Gastroesophageal sphincter (tissue), 4 donors: ENCODE data around the gene LACRT. TPM values are rescaled to one million over a fixed set of nuclear protein-coding genes. Genes with fewer than 3 reads are reported as not detected.
"Not testable (repeated sequence)": the region's sequence is repeated elsewhere in the genome, so short reads cannot be mapped to it uniquely, and the experiment has no call there.

ENCODE experiments used
- ATAC-seq: fragments of 150-250 bp; one replicate; pipeline ENCODE4 v1.9.1; 2016; ENCODE audit warnings: mild to moderate bottlenecking, moderate library complexity
- H3K27ac ChIP-seq, 4 donors: fragments of 200-600 bp; sonication (generic) in 3 of 4; 1 replicate in 3 of 4; 2 replicates in 1 of 4; pipeline ENCODE4 v1.5.1; 2016 to 2019
- H3K27me3 ChIP-seq: fragments of 200-600 bp; sonication (generic); one replicate; pipeline ENCODE4 v1.5.1; 2019
- H3K36me3 ChIP-seq, 2 donors: fragments of 200-600 bp; sonication (generic); one replicate each; pipeline ENCODE4 v1.5.1; 2019; ENCODE audit warnings: control low read depth in 1 of 2
- H3K4me1 ChIP-seq, 3 donors: fragments of 200-600 bp; sonication (generic); 1 replicate in 2 of 3; 2 replicates in 1 of 3; pipeline ENCODE4 v1.5.1; 2016 to 2019; ENCODE audit warnings: control low read depth in 2 of 3
- H3K4me3 ChIP-seq, 2 donors: fragments of 200-600 bp; sonication (generic); one replicate each; pipeline ENCODE4 v1.5.1; 2019; ENCODE audit warnings: mild to moderate bottlenecking in 1 of 2, moderate library complexity in 1 of 2
- H3K9me3 ChIP-seq, 3 donors: fragments of 200-600 bp; sonication (generic); one replicate each; pipeline ENCODE4 v1.5.1; 2017 to 2019; ENCODE audit warnings: control low read depth in 2 of 3
- EP300 ChIP-seq: sonication (generic); formaldehyde crosslinking; IDR thresholded peaks from one replicate; pipeline ENCODE4 v1.6.1; 2017; ENCODE audit warnings: antibody characterized with exemption, mild to moderate bottlenecking
- POLR2A ChIP-seq, 2 donors: fragments of 450-650 bp; IDR thresholded peaks; one replicate each; pipeline ENCODE4 v1.6.1; 2017; ENCODE audit warnings: antibody characterized with exemption in 2 of 2, mild to moderate bottlenecking in 2 of 2, moderate library complexity in 1 of 2
- POLR2AphosphoS5 ChIP-seq: sonication (generic); formaldehyde crosslinking; IDR thresholded peaks from one replicate; pipeline ENCODE4 v1.6.1; 2017; ENCODE audit warnings: antibody characterized with exemption
- WGBS, 2 donors: methylation state at CpG; one replicate each; pipeline ENCODE4 v1.1.5; 2018; ENCODE audit warnings: low coverage in 1 of 2; 5-methylcytosine and 5-hydroxymethylcytosine counted together
- total RNA-seq, 4 donors: library from RNA; depleted of rRNA; stranded (reverse); fragments of >200 nt; gene quantifications; one replicate each; pipeline ENCODE4 v1.1.0, GENCODE V29; 2016
- TF ChIP-seq, protein P1 (sequence below), 4 experiments: fragments of 200-600 bp in 2 of 4; fragments of 450-650 bp in 2 of 4; sonication (generic) in 1 of 4; IDR thresholded peaks; one replicate each; pipeline ENCODE4 v1.5.1; 2017 to 2019; ENCODE audit warnings: antibody characterized with exemption in 4 of 4, mild to moderate bottlenecking in 2 of 4, moderate library complexity in 2 of 4

Gene LACRT
- total RNA-seq, 4 donors from 2014 or later = not detected

DNA sequence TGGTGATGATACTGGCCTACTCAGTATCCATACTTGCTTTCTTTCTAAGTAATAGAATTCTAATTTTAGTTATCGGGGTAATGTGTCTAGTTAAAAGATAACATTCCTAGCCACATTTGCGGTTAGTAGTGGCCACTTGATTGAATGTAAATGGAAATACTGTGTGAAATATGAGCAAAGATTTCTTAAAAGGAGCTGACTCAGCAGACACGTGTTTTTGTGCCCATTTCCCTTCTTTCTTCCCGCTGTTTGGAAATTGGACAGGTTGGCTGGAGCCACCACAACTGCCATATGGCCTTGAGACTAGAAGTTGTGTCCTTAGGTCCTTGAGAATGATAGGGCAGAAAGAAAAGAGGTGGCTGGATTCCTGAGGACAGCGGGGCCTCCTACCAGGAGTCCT, 33.2 kb upstream of the LACRT start:
- no peak overlapping the region for H3K4me3 ChIP-seq
- H3K4me1 ChIP-seq = no peaks in the 10 kb centered on the region
- H3K9me3 ChIP-seq = no peaks in the 10 kb centered on the region
- 88 to 90% methylated on average over 3 to 5 of the region's 5 CpGs for WGBS, 2 donors
- H3K36me3 ChIP-seq = no peaks in the 10 kb centered on the region
- no peak overlapping the region for H3K27ac ChIP-seq
- TF ChIP-seq POLR2A (IDR thresholded peaks at IDR 0.05) = no peak
- no peak for TF ChIP-seq POLR2AphosphoS5
- TF ChIP-seq, protein P1, sequence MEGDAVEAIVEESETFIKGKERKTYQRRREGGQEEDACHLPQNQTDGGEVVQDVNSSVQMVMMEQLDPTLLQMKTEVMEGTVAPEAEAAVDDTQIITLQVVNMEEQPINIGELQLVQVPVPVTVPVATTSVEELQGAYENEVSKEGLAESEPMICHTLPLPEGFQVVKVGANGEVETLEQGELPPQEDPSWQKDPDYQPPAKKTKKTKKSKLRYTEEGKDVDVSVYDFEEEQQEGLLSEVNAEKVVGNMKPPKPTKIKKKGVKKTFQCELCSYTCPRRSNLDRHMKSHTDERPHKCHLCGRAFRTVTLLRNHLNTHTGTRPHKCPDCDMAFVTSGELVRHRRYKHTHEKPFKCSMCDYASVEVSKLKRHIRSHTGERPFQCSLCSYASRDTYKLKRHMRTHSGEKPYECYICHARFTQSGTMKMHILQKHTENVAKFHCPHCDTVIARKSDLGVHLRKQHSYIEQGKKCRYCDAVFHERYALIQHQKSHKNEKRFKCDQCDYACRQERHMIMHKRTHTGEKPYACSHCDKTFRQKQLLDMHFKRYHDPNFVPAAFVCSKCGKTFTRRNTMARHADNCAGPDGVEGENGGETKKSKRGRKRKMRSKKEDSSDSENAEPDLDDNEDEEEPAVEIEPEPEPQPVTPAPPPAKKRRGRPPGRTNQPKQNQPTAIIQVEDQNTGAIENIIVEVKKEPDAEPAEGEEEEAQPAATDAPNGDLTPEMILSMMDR (IDR thresholded peaks at IDR 0.05) = no peak
- TF ChIP-seq EP300 = no peak
- no peak for ATAC-seq
- peaks cover 3% of the 10 kb centered on the region for H3K27me3 ChIP-seq

DNA sequence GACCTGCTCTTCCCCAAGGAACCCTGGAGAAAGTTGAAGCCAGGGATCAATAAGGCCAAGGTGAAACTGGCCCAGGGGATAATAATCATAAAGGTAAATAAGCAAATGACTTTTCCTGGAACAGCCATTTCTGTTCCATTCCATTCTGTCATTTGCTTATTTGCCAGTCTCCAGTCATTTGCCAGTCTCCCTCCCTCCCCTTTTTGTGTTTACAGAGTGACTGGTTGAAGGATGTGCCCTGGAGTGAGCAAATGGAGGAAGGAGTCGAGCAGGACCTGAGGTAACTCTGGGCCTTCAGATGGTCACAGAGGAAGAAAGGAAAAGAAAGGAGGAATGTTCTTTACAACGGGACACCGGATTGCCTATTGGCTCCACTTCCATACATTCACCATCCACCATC, 31.3 kb upstream of the LACRT start:
- Histone ChIP-seq H3K27ac (no peak overlapping the region), H3K27me3 (no peaks in the 10 kb centered on the region), H3K9me3 (no peaks in the 10 kb centered on the region), H3K4me1 (no peaks in the 10 kb centered on the region), H3K4me3 (no peak overlapping the region), H3K36me3 (no peaks in the 10 kb centered on the region)
- ATAC-seq = no peak
- 14 to 72% methylated on average over 1 to 3 of the region's 3 CpGs for WGBS, 2 donors
- TF ChIP-seq POLR2A (IDR thresholded peaks at IDR 0.05) (no peak), EP300 (no peak), POLR2AphosphoS5 (no peak)

DNA sequence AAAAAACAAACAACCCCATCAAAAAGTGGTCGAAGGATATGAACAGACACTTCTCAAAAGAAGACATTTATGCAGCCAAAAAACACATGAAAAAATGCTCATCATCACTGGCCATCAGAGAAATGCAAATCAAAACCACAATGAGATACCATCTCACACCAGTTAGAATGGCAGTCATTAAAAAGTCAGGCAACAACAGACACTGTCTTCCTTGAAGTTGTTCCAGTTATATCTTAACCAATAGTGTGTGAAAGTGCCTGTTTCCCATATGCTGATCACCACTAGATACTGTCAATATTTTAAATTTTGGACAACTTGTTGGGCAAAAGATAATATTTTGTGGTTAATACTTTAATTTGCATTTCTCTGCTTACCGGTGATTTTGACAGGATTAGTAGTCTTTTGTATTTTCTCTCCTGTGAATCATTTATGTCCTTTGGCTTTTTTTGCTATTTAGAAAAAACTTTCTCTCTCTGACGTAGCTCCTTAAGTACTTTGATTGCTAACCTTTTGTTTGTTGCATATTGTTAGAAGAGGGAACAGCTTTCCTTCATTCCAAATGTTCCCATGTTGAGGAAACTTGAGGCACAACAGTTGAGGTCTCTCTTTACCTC, 30.4 kb upstream of the LACRT start:
- not testable (repeated sequence) for H3K27ac ChIP-seq, H3K36me3 ChIP-seq, H3K4me1 ChIP-seq, ATAC-seq, H3K4me3 ChIP-seq, H3K9me3 ChIP-seq, H3K27me3 ChIP-seq
- WGBS, 2 donors = 67 to 79% methylated on average over 2 of the region's 3 CpGs

DNA sequence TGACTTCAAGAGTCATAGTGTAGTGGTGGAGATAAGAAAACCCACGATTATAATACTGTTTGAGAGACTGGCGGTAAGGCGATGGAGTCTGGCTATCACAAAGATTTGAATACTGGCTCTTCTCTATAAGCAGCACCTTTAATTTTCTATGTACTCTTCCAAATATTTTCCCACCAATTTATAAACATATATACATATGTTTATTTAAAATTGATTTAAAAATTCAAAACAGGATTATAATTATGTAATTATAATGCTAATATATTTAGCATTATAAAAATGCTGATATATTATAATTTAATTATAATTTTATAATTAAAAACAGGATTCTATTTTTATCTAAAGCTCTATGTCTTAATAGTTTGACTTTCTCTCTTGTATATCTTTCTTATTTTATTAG, 28.9 kb upstream of the LACRT start:
- TF ChIP-seq, protein P1 (IDR thresholded peaks at IDR 0.05) = no peak
- no peak for TF ChIP-seq POLR2AphosphoS5
- 74 to 79% methylated on average over 3 of the region's 3 CpGs for WGBS, 2 donors
- no peaks in the 10 kb centered on the region for H3K9me3 ChIP-seq
- H3K27ac ChIP-seq = no peak overlapping the region
- no peak for ATAC-seq
- H3K4me1 ChIP-seq = no peaks in the 10 kb centered on the region
- H3K27me3 ChIP-seq = no peaks in the 10 kb centered on the region
- H3K36me3 ChIP-seq = no peaks in the 10 kb centered on the region
- no peak overlapping the region for H3K4me3 ChIP-seq

DNA sequence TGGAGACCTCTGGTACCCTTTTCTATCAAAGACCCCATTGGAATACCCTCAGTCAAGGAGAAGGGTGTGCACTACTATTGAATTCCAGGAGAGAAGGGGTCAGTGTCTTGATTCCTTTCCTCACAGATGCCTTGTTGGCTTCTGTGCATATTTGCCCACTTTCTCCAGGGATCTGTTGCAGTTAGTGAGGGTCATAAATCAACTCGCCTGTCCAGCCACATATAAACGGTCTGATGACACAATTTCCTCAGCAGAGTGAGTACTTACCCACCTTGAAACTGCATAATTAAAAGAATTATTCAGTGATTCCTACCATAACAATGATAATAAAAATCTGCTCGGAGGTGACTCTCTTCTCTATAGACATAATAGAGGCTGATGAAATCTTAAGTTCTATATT, 27.3 kb upstream of the LACRT start:
- Histone ChIP-seq H3K27me3 (peaks cover 8% of the 10 kb centered on the region), H3K36me3 (no peaks in the 10 kb centered on the region), H3K27ac (no peak overlapping the region), H3K4me1 (no peaks in the 10 kb centered on the region), H3K9me3 (no peaks in the 10 kb centered on the region), H3K4me3 (no peak overlapping the region)
- ATAC-seq = no peak
- WGBS, 2 donors = 39 to 46% methylated on average over 3 of the region's 3 CpGs
- TF ChIP-seq, protein P1 (IDR thresholded peaks at IDR 0.05) = no peak

DNA sequence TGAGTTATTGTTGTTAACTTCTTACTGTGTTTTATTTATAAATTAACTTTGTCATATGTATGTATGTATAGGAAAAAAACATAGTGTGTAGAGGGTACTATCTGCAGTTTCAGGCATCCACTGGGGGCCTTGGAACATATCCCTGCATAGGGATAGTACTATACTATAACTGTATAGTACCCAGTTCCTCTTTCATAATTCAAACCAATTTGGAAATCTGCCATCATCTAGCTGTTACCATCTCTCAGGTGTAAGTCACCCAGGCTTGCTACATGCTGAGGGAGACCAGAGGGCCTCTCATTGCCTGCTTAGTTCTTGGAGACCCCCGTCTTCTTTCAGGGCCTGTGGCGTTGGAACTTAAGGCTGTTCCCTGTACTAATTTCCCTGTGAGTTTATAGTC, 26.4 kb upstream of the LACRT start:
- Histone ChIP-seq H3K27ac (no peak overlapping the region), H3K27me3 (peaks cover 8% of the 10 kb centered on the region), H3K36me3 (no peaks in the 10 kb centered on the region), H3K9me3 (no peaks in the 10 kb centered on the region), H3K4me1 (no peaks in the 10 kb centered on the region), H3K4me3 (no peak overlapping the region)
- WGBS, 2 donors = 42% methylated on average over 2 of the region's 2 CpGs; no CpG with 5 or more reads in 1 of the 2 donors
- no peak for TF ChIP-seq POLR2A (IDR thresholded peaks at IDR 0.05)
- TF ChIP-seq EP300 = no peak
- no peak for TF ChIP-seq POLR2AphosphoS5
- TF ChIP-seq, protein P1 (IDR thresholded peaks at IDR 0.05) = no peak
- no peak for ATAC-seq
